HG03066 (cell line): ENCODE results near the gene CCSER1.
"Not testable (repeated sequence)": the region's sequence is repeated elsewhere in the genome, so short reads cannot be mapped to it uniquely, and the experiment has no call there.

Experiments used
- ATAC-seq: cut with Tn5 transposase; IDR thresholded peaks from one replicate; pipeline ENCODE4 v1.9.1; 2021; ENCODE audit warnings: low read depth; ENCODE audit not compliant: unreplicated experiment

Gene CCSER1

DNA sequence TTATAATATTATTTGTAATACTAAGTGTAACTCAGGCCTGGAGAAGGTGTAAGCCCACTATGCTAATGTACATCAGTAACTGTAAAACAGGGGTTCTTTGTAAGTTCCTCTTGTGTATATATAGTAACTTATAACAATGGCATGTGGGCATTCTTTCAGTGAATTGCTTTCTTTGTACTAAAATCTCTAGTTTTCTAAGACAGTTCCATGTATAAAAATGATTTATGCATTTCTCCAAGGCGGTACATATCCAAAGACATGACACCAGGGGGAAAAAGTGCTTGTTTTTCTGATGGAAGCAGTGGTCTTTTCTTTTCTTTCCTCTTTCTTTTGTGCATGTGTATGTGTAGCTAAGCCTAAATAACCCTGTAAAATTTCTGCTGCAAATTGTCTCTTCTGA, 1474.2 kb downstream of the CCSER1 start:
- ATAC-seq: no peak

- no peak for ATAC-seq
Measured at GRCh38 chr4:91611782-91612181, 1484.6 kb downstream of the CCSER1 start.

- ATAC-seq: no peak
Measured at GRCh38 chr4:91620952-91621351, 1493.8 kb downstream of the CCSER1 start.

GRCh38 chr4:91621446-91621845, 1494.3 kb downstream of the CCSER1 start:
- ATAC-seq: no peak

- ATAC-seq: no peak
Measured at GRCh38 chr4:91622925-91623602, 1495.9 kb downstream of the CCSER1 start.

- ATAC-seq: not testable (repeated sequence)
Measured at GRCh38 chr4:91623603-91623967, 1496.4 kb downstream of the CCSER1 start.

GRCh38 chr4:91630054-91630453, 1502.9 kb downstream of the CCSER1 start:
- ATAC-seq: no peak

GRCh38 chr4:91630764-91631163, 1503.6 kb downstream of the CCSER1 start:
- no peak for ATAC-seq

GRCh38 chr4:91631335-91631734, 1504.1 kb downstream of the CCSER1 start:
- no peak for ATAC-seq

DNA sequence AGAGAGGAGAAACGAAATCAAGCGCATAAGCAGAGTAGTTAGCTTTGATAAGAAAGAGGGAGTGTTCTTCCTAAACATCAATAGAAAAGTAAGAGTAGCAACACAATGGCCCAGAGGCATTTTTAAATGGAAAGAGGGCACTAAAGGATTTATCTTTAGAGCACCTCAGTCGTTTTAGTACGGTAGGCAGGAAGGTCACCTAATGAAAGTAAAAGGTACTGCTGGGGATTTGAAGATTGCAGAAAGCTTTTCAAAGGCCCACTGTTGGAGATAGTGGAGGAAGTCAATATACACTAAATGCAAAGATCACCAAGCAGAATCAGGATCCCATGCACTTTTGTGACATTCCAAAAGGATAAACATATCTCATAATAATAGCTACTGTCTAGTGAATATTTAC, 1508.9 kb downstream of the CCSER1 start:
- no peak for ATAC-seq
